AG09309 (cell line): ENCODE results near the gene LPIN1.

Source experiments
- DNase-seq: peaks from one replicate; pipeline ENCODE4 v3.0.0-alpha.2; 2010; ENCODE audit warnings: low read depth
- H3K4me3 ChIP-seq: 2 replicates; pipeline ENCODE4 v1.5.1; 2011; ENCODE audit warnings: mild to moderate bottlenecking, low read depth, low read length, moderate library complexity; ENCODE audit not compliant: control insufficient read depth
- CTCF ChIP-seq: IDR thresholded peaks from 2 replicates; pipeline ENCODE4 v1.5.1; 2011; ENCODE audit warnings: mild to moderate bottlenecking, low read depth, low read length, inconsistent platforms; ENCODE audit not compliant: insufficient read depth, control insufficient read depth; ENCODE audit errors: missing control alignments

The LPIN1 gene

GRCh38 chr2:11715987-11716652 lies 30.3 kb upstream of the LPIN1 start:
- no peak overlapping the region for H3K4me3 ChIP-seq
- no peak for DNase-seq
- no peak for TF ChIP-seq CTCF

GRCh38 chr2:11716689-11717321 lies 29.6 kb upstream of the LPIN1 start:
- DNase-seq = no peak
- no peak for TF ChIP-seq CTCF
- H3K4me3 ChIP-seq = no peak overlapping the region

GRCh38 chr2:11717623-11718022 lies 28.8 kb upstream of the LPIN1 start:
- H3K4me3 ChIP-seq = no peak overlapping the region
- no peak for TF ChIP-seq CTCF
- no peak for DNase-seq

- TF ChIP-seq CTCF = no peak
- H3K4me3 ChIP-seq = no peak overlapping the region
- no peak for DNase-seq
Observed at GRCh38 chr2:11718606-11719005, 27.8 kb upstream of the LPIN1 start.

- TF ChIP-seq CTCF = no peak
- H3K4me3 ChIP-seq = no peak overlapping the region
- DNase-seq = no peak
Observed at GRCh38 chr2:11719230-11719977, 27.0 kb upstream of the LPIN1 start.

GRCh38 chr2:11720752-11721151 lies 25.7 kb upstream of the LPIN1 start:
- H3K4me3 ChIP-seq = no peak overlapping the region
- no peak for DNase-seq
- TF ChIP-seq CTCF = no peak
